Measurements from ENCODE around the gene DNAJC8. TPM values are rescaled to one million over a fixed set of nuclear protein-coding genes. Genes with fewer than 3 reads are reported as not detected.

DNAJC8 gene
- total RNA-seq, 1 donor from 2014 or later = 37.6 TPM

DNA sequence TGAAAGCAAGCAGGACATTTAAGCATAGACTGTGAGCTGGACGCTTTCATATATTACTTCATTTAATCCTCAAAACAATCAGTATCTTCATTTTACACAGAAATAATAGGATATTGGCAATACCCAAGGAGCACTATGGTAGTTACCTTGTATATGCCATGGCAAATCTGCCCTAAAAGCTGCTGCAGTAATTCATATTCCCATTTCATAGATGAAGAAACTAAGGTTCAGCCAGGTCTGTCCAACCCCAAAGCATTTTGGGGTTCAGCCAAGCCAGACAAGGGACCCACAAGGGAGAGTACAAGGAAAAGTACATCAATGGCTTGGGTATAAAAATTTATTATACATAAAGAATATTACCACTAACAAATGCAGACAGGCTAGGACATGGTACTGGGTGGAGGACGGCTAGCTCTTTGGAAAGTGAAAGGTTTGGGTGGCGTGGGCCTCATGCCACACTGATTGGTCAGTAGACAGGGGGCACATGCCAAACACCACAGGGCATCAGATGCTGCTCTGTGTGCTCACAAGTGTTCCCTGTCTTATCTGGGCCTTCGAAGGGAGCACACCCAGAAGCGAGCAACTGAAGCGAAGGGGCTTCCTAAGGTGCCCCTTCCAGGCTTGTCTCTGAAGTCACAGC, 32.5 kb downstream of the DNAJC8 start:
- no peak for DNase-seq (ENCODE audit: low spot score)

DNA sequence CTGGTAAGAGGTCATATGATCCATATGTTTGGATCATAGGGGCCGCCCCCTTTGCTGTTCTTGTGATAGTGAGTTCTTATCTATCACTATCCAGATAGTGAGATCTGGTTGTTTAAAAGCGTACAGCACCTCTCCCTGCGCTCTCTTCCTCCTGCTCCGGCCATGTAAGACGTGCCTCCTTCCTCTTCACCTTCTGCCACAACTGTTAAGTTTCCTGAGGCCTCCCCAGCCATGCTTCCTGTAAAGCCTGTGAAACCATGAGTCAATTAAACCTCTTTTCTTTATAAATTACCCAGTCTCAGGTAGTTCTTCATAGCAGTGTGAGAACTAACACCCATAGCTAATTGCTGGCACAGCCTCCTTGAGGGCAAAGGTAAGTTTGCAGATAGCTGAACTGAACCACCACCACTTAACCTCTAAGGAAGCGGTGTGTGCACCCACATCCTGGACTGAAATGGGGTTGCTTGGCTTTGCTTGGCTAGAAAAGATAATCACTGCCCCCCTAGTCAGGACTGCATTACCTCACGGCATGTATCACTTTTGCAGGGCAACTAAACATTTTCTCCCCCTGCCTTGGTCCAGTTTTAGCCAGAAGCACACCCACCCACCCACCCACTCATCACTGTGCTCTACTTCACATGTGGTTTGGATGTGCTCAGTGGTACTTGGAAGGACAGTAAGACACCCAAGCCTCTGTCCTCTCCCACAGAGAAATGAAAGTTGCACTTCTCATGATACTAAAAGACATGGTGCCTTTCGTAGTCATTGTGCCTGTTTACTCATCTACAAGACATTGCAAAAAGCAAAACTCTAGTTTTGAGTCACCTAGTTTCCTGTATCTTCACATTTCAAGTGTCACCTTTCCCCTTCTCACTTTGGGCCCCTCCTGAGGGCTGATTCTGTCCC, 33.2 kb downstream of the DNAJC8 start:
- no peak for DNase-seq (ENCODE audit: low spot score)

- DNase-seq (ENCODE audit: low spot score) = no peak
Observed at GRCh38 chr1:28197682-28198415, 35.0 kb downstream of the DNAJC8 start.

GRCh38 chr1:28196330-28196729, 36.5 kb downstream of the DNAJC8 start:
- no peak for DNase-seq (ENCODE audit: low spot score)

GRCh38 chr1:28195780-28196179, 37.0 kb downstream of the DNAJC8 start:
- DNase-seq (ENCODE audit: low spot score) = no peak

DNA sequence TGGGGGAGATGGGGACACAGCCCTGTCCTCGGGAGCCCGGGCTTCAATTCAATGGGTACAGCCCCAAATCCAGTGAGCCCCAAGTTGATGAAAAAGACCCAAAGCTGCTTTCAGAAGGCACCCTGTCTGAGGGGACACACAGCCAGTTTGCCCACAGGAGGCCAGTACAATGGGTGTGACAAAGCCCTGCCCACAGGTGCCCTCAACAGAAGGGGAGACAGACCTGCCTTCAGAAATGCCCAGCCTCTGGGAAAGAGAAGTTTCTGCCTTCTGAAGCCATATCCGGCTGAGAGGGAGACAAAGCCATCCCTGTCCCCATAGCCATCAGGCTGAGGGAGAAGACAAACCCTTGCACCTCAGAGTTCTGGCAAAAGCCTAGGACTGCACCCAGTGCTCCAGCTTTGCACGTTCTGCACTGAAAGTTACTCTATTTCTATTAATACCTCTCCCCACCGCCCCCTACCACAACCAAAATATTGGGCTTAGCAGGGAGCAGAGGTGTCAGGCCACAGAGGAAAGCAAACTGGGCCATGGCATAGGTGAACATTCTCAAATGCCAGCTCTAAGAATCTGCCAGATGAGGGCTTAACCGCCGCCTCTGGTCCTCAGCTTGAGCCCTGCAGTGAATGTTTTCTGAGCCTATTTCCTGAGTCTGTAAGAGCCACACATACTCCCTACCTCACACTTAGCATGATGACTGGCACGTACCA, 38.3 kb downstream of the DNAJC8 start:
- no peak for DNase-seq (ENCODE audit: low spot score)

GRCh38 chr1:28193701-28194161, 39.1 kb downstream of the DNAJC8 start:
- DNase-seq (ENCODE audit: low spot score) = no peak

DNA sequence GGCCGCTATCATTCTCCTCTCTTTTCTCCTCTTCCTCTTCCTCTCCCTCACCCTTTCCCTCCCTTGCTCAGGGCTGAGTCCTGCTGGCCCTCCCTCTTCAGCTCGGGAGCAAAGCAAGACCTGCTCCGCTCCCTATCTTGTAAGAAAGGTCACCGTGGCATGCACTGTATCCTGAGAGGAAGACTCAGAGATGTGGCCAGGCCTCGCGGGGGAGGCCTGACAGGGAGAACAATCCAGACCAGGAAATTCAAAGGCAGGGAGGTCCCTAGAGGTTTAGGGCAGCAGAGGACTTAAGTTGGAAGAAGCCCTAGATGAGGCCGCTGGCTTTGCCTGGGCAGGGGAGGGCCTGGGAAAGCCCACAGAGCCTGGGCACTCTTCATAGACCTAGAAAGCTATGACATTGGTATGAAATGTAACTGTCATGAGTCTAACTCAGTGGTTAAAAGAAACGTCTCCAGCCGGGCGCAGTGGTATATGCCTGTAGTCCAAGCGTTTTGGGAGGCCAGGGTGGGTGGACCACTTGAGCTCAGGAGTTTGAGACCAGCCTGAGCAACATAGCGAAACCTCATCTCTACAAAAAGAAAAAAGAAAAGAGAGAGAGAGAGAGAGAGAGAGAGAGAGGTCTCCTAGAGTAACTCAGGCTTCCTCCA, 41.7 kb downstream of the DNAJC8 start:
- peak; percentile 51 for DNase-seq (ENCODE audit: low spot score)

GRCh38 chr1:28190337-28190979, 42.4 kb downstream of the DNAJC8 start:
- DNase-seq (ENCODE audit: low spot score) = peak; percentile 41

DNA sequence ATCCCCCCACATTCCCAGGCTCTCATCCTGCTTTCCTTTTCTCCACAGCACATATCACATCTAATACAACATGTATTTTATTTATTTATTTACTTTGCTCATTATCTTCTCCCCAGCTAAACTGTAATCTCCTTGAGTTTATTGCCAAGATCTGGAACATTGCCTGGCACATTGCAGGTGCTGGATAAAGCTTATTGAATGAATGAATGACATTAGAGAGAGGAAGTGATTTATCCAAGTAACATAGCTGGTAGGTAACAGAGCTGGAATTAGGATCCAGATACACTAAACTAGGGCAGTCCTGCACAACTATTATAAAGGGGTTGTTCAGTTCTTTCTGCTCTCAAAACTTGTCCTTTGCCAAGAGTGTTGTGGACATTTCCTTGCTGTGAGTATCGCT, 47.8 kb downstream of the DNAJC8 start:
- DNase-seq (ENCODE audit: low spot score) = no peak

GRCh38 chr1:28180306-28181305, 52.2 kb downstream of the DNAJC8 start:
- no peak for DNase-seq (ENCODE audit: low spot score)

DNA sequence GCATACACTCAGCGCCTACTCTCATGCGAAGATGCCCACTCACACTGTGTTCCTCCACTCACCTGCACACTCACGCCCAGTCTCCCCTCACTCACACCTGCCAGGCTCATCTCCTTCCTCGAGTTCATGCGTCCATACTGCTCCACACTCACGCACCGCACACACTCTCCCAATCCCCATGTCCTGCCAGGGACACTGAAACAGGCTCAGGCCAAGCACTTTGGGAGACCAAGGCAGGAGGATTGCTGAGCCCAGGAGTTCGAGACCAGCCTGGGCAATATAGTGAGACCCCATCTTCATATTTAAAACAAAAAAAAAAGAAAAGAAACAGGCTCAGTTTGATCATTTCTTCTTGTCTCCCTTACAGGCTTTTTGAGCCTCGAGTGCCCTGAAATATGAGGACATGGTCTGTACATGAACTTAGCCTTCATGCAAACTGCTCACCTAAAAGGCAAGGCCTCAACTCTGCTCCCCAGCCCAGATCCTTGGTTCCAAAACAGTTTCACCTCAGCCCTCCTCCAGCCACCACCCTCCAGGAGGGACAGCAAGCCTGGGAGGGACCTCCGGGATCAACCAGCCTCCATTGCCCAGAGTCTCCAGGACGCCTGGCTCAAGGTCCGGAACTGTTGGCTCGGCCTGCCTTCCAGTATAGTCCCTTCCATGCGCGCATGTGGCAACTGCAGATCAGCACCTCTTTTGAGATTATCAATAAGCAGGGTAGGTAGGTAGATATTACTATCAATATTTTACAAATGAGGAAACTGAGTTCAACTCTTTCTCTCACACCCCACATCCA, 53.9 kb downstream of the DNAJC8 start:
- DNase-seq (ENCODE audit: low spot score) = no peak

DNA sequence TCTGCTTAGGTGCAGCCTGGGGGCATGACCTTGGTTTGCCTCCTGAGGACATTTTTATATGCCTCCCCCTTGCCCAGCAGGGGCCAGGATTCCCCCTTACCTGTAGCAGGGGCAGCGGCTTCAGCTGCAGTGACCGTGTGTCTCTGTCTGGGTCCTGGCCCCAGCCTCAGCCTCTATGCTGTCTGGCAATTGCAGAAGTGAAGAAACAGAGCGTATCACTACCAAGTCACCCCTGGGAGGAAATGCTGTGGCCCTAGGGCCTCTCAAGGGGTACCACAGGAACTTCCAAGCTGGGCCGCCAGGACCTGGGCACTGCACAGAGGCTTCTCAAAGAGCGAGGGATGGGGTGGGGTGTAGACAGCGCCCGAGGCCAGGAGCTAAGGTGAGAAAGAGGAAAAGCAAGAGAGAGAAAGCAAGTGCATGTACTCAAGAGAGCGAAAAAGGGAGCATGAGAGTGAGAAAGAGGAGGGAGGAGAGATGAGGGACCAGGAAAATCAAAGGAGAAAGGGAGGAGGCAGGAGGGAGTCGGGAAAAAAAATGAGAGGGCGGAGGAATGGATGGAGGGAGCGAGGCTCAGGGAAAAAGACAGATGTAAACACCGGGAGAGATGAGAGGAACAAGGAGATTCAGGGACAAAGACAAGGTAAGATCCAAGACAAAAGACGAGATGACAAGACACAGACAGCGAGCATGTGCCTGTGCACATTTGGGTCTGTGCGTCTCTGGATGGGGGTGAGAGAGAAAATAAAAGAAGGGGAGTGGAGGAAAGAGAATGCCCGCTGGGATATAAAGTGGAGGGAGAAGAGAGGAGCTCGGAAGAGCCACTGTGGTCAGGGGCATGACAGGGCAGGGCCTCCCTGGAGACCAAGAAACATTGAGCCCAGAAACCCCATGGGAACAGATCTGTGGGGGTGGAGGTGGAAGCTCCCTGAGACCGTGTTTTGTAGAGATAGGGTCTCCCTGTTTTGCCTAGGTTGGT, 56.0 kb downstream of the DNAJC8 start, which contains the start of gene PTAFR:
TSS of gene PTAFR (minus strand) at position 199 of the 979 bp plus-strand sequence. CDS start 25,669 bp downstream, outside the sequence.
- DNase-seq (ENCODE audit: low spot score) = no peak

- no peak for DNase-seq (ENCODE audit: low spot score)
Observed at GRCh38 chr1:28175955-28176485, 56.8 kb downstream of the DNAJC8 start.

DNA sequence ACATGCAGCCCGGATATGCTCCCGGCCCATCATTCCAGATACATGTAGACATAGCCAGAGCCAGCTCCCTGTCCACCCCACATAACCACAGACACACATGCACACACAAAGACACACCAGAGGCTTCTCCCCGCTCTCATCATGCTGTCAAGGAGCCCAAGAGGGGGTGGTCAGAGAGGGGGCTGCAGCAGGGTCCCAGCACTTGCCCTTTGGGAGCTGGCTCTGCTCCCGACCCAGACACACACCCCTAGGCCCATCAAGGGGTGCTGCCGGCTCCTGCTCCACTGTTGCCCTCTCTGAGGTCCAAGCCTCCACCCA, 58.9 kb downstream of the DNAJC8 start:
- DNase-seq (ENCODE audit: low spot score) = no peak

DNA sequence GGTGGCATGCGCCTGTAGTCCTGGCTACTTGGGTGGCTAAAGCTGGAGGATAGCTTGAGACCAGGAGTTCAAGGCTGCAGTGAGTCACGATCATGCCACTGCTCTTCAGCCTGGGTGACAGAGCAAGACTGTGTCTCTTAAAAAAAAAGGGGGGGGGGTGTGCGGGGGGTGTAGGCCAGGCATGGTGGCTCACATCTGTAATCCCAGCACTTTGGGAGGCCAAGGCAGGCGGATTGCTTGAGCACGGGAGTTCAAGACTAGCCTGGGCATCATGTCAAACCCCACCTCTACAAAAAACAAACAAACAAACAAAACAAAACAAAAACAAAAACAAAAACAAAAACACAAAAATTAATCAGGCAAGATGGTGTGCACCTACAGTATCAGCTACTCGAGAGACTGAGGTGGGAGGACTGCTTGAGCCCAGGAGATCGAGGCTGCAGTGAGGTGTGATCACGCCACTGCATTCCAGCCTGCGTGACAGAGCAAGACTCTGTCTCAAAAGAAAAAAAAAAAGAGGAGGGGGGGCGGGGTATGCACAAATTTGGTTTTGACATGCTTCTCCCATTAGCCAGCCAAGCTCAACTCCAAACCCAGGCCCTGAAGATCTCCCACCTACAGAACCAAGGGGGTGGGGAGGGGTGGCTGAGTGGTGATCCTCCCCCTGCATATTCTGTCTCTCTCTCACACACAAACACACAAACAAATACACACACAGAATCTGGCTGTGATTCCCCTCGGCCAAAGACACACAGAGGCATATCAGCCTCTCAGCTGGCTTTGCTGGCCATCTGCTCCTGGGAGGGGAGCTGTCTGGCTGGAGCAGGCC, 59.5 kb downstream of the DNAJC8 start:
- peak; percentile 35 for DNase-seq (ENCODE audit: low spot score)
